Loucy (cell line): Measurements from ENCODE around the gene FAM229A.

Experiments
- H2AFZ ChIP-seq: fragments of 200-600 bp; sonication (generic); 2 replicates; pipeline ENCODE4 v1.6.0; 2016; ENCODE audit warnings: antibody characterized with exemption, mild to moderate bottlenecking, low read length, moderate library complexity
- H3F3A ChIP-seq: fragments of 200-600 bp; 2 replicates; pipeline ENCODE4 v1.6.0; 2016; ENCODE audit warnings: antibody characterized with exemption, low read depth, mild to moderate bottlenecking
- H3K27me3 ChIP-seq: fragments of 200-600 bp; sonication (generic); 2 replicates; pipeline ENCODE4 v1.6.1; 2014; ENCODE audit warnings: low read length, mild to moderate bottlenecking; ENCODE audit not compliant: insufficient read depth, poor library complexity, severe bottlenecking
- H3K36me3 ChIP-seq: fragments of 200-600 bp; sonication (generic); 2 replicates; pipeline ENCODE4 v1.6.1; 2016; ENCODE audit warnings: low read length; ENCODE audit not compliant: insufficient read depth
- H3K4me1 ChIP-seq: fragments of 200-600 bp; sonication (generic); 2 replicates; pipeline ENCODE4 v1.5.1; 2014; ENCODE audit warnings: low read length, mild to moderate bottlenecking; ENCODE audit not compliant: insufficient read depth, poor library complexity, severe bottlenecking
- H3K4me2 ChIP-seq: fragments of 200-600 bp; sonication (generic); 2 replicates; pipeline ENCODE4 v1.6.0; 2014; ENCODE audit warnings: antibody characterized with exemption, low read length, low read depth, mild to moderate bottlenecking; ENCODE audit not compliant: poor library complexity, severe bottlenecking
- H3K4me3 ChIP-seq: fragments of 200-600 bp; sonication (generic); 2 replicates; pipeline ENCODE4 v1.5.1; 2014; ENCODE audit warnings: low read length, mild to moderate bottlenecking, mixed read lengths; ENCODE audit not compliant: poor library complexity, severe bottlenecking
- H3K79me2 ChIP-seq: fragments of 200-600 bp; sonication (generic); 2 replicates; pipeline ENCODE4 v1.6.1; 2014; ENCODE audit warnings: low read length; ENCODE audit not compliant: insufficient read depth
- H3K9ac ChIP-seq: fragments of 200-600 bp; sonication (generic); 2 replicates; pipeline ENCODE4 v1.6.0; 2014; ENCODE audit warnings: mild to moderate bottlenecking, low read depth, low read length, moderate library complexity; ENCODE audit not compliant: poor library complexity, severe bottlenecking
- H3K9me2 ChIP-seq: fragments of 200-600 bp; sonication (generic); replicated peaks from 2 replicates; pipeline ENCODE4 v1.6.1; 2016; ENCODE audit warnings: low read depth, low read length, mixed read lengths
- H3K9me3 ChIP-seq: fragments of 200-600 bp; sonication (generic); 2 replicates; pipeline ENCODE4 v1.6.1; 2014; ENCODE audit warnings: mild to moderate bottlenecking, antibody characterized with exemption, low read length, low read depth; ENCODE audit not compliant: insufficient read depth
- H4K20me1 ChIP-seq: fragments of 200-600 bp; sonication (generic); 2 replicates; pipeline ENCODE4 v1.6.0; 2014; ENCODE audit warnings: antibody characterized with exemption, low read length, mild to moderate bottlenecking; ENCODE audit not compliant: insufficient read depth, poor library complexity, severe bottlenecking
- CTCF ChIP-seq: fragments of 200-600 bp; sonication (generic); conservative IDR thresholded peaks from 2 replicates; pipeline ENCODE4 v1.5.1; 2014; ENCODE audit warnings: mild to moderate bottlenecking, antibody characterized with exemption, low read length
- EZH2phosphoT487 ChIP-seq: fragments of 200-600 bp; IDR thresholded peaks from 2 replicates; pipeline ENCODE4 v1.6.1; 2018; ENCODE audit warnings: antibody characterized with exemption, mild to moderate bottlenecking, moderate library complexity, borderline replicate concordance

FAM229A gene

GRCh38 chr1:32330558-32331151 lies 31.6 kb downstream of the FAM229A start:
- H3K9me2 ChIP-seq = no peaks in the 10 kb centered on the region
- no peak overlapping the region for H3K9ac ChIP-seq
- H4K20me1 ChIP-seq = peaks cover 43% of the 10 kb centered on the region
- peaks cover 15% of the 10 kb centered on the region for H3K4me1 ChIP-seq
- H3K36me3 ChIP-seq = peaks cover 81% of the 10 kb centered on the region; the same call in 1 of the 2 replicates
- no peak overlapping the region for H3K4me3 ChIP-seq
- no peaks in the 10 kb centered on the region for H3K9me3 ChIP-seq
- H3K4me2 ChIP-seq = no peak overlapping the region
- H3K27me3 ChIP-seq = no peaks in the 10 kb centered on the region
- peaks cover 38% of the 10 kb centered on the region for H3K79me2 ChIP-seq
- TF ChIP-seq CTCF (no peak), EZH2phosphoT487 (no peak)
- H2AFZ ChIP-seq = no peak overlapping the region
- no peaks in the 10 kb centered on the region; the same call in 1 of the 2 replicates for H3F3A ChIP-seq

- H3K9me3 ChIP-seq = no peaks in the 10 kb centered on the region
- H3K4me3 ChIP-seq = no peak overlapping the region
- H3K27me3 ChIP-seq = no peaks in the 10 kb centered on the region
- no peaks in the 10 kb centered on the region for H3K9me2 ChIP-seq
- H3K9ac ChIP-seq = no peak overlapping the region
- H3K36me3 ChIP-seq = peaks cover 88% of the 10 kb centered on the region
- H2AFZ ChIP-seq = no peak overlapping the region
- H4K20me1 ChIP-seq = peaks cover 41% of the 10 kb centered on the region
- TF ChIP-seq EZH2phosphoT487 (no peak), CTCF (no peak)
- H3K4me1 ChIP-seq = peaks cover 15% of the 10 kb centered on the region
- H3K79me2 ChIP-seq = peaks cover 33% of the 10 kb centered on the region
- no peaks in the 10 kb centered on the region; the same call in 1 of the 2 replicates for H3F3A ChIP-seq
- no peak overlapping the region for H3K4me2 ChIP-seq
These were observed 32.3 kb downstream of the FAM229A start for GRCh38 chr1:32329931-32330466.

GRCh38 chr1:32327204-32327603 lies 35.1 kb downstream of the FAM229A start:
- H3K4me1 ChIP-seq = no peaks in the 10 kb centered on the region
- H3K36me3 ChIP-seq = peaks cover 91% of the 10 kb centered on the region
- H2AFZ ChIP-seq = no peak overlapping the region
- no peaks in the 10 kb centered on the region for H3K9me3 ChIP-seq
- H3K79me2 ChIP-seq = peaks cover 28% of the 10 kb centered on the region; the same call in 1 of the 2 replicates
- TF ChIP-seq EZH2phosphoT487 (no peak), CTCF (no peak)
- no peaks in the 10 kb centered on the region for H3K27me3 ChIP-seq
- H3K9me2 ChIP-seq = no peaks in the 10 kb centered on the region
- H3K4me3 ChIP-seq = no peak overlapping the region
- no peak overlapping the region for H3K4me2 ChIP-seq
- H4K20me1 ChIP-seq = peaks cover 24% of the 10 kb centered on the region
- no peak overlapping the region for H3K9ac ChIP-seq
- H3F3A ChIP-seq = no peaks in the 10 kb centered on the region; the same call in 1 of the 2 replicates
